Parathyroid adenoma (tissue), 2 donors: ENCODE results near the gene FANCL.
"Not testable (repeated sequence)": the region's sequence is repeated elsewhere in the genome, so short reads cannot be mapped to it uniquely, and the experiment has no call there.

Experiments
- H2AFZ ChIP-seq: fragments of 300-600 bp; sonication (generic); one replicate; pipeline ENCODE4 v1.7.0; 2017; ENCODE audit warnings: antibody characterized with exemption, mild to moderate bottlenecking
- H3K27ac ChIP-seq: fragments of 300-600 bp; sonication (generic); one replicate; pipeline ENCODE4 v1.7.0; 2017
- H3K27me3 ChIP-seq: fragments of 300-600 bp; sonication (generic); one replicate; pipeline ENCODE4 v1.7.0; 2017; ENCODE audit warnings: low read length; ENCODE audit not compliant: control insufficient read depth, insufficient read depth
- H3K36me3 ChIP-seq: fragments of 300-600 bp; sonication (generic); one replicate; pipeline ENCODE4 v1.7.0; 2017; ENCODE audit warnings: low read length; ENCODE audit not compliant: control insufficient read depth, insufficient read depth
- H3K4me1 ChIP-seq: fragments of 300-600 bp; sonication (generic); one replicate; pipeline ENCODE4 v1.7.0; 2017; ENCODE audit warnings: control low read depth
- H3K4me2 ChIP-seq: fragments of 300-600 bp; sonication (generic); one replicate; pipeline ENCODE4 v1.7.0; 2017; ENCODE audit warnings: low read length
- H3K4me3 ChIP-seq: fragments of 300-600 bp; sonication (generic); one replicate; pipeline ENCODE4 v1.7.0; 2017; ENCODE audit warnings: low read depth, low read length
- H3K79me2 ChIP-seq: fragments of 300-600 bp; sonication (generic); one replicate; pipeline ENCODE4 v1.7.0; 2017; ENCODE audit warnings: control low read depth
- H3K9ac ChIP-seq: fragments of 300-600 bp; sonication (generic); one replicate; pipeline ENCODE4 v1.7.0; 2017; ENCODE audit warnings: mild to moderate bottlenecking
- H3K9me3 ChIP-seq: fragments of 300-600 bp; sonication (generic); one replicate; pipeline ENCODE4 v1.7.0; 2017; ENCODE audit warnings: low read length; ENCODE audit not compliant: control insufficient read depth
- TF ChIP-seq, protein P1 (sequence below): fragments of 300-600 bp; sonication (generic); IDR thresholded peaks from one replicate; pipeline ENCODE4 v1.7.0; 2017; ENCODE audit warnings: antibody characterized with exemption, mild to moderate bottlenecking
- donor health status: primary hyperparathyroidism.

FANCL gene

DNA sequence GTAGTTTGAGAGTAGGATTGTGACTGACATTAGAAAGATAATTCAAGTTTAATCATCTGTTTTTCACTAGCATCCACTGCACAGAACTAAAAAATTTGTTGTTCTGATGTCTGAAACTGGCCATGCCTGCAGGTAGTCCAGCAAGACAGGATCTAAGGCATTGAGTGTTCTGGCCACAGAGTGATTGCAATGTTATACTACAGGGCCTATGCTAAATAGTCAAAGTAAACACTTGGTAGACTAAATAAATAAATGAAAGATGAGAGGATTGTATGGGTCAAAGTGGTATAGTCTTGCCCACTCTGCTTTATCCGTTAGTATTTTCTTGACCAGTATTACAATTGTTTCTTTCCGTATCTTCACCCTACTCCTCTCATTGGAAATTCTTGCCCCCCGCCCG, 27.6 kb upstream of the FANCL start:
- Histone ChIP-seq H3K9me3 (no peaks in the 10 kb centered on the region), H3K27me3 (no peaks in the 10 kb centered on the region), H3K4me2 (no peak overlapping the region), H3K9ac (no peak overlapping the region), H3K4me3 (no peak overlapping the region), H3K4me1 (no peaks in the 10 kb centered on the region), H2AFZ (no peak overlapping the region), H3K79me2 (no peaks in the 10 kb centered on the region), H3K36me3 (no peaks in the 10 kb centered on the region), H3K27ac (no peak overlapping the region)
- TF ChIP-seq, protein P1, sequence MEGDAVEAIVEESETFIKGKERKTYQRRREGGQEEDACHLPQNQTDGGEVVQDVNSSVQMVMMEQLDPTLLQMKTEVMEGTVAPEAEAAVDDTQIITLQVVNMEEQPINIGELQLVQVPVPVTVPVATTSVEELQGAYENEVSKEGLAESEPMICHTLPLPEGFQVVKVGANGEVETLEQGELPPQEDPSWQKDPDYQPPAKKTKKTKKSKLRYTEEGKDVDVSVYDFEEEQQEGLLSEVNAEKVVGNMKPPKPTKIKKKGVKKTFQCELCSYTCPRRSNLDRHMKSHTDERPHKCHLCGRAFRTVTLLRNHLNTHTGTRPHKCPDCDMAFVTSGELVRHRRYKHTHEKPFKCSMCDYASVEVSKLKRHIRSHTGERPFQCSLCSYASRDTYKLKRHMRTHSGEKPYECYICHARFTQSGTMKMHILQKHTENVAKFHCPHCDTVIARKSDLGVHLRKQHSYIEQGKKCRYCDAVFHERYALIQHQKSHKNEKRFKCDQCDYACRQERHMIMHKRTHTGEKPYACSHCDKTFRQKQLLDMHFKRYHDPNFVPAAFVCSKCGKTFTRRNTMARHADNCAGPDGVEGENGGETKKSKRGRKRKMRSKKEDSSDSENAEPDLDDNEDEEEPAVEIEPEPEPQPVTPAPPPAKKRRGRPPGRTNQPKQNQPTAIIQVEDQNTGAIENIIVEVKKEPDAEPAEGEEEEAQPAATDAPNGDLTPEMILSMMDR = no peak

DNA sequence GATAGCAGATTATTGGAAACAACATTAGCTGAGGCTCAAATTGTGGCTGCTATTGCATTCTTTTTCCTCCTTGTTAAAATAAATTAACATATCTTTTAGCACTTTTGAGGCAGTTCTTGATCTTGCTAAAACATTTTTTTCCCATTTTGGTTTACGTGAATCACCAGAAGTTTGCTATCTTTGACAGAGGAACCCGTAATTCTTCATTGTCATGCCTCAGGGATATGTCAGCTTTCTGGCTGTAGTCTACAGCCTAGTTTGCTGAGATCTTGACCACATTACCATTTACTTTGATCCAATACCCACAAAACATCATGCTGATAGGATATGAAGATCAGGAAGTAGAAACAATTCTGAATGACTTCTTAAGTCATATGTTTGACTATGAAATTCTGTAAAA, 25.1 kb upstream of the FANCL start:
- Histone ChIP-seq H3K4me1 (no peaks in the 10 kb centered on the region), H3K4me2 (no peak overlapping the region), H3K27ac (no peak overlapping the region), H3K79me2 (no peaks in the 10 kb centered on the region), H3K4me3 (no peak overlapping the region), H3K27me3 (no peaks in the 10 kb centered on the region), H3K9me3 (no peaks in the 10 kb centered on the region), H3K9ac (no peak overlapping the region), H2AFZ (no peak overlapping the region), H3K36me3 (no peaks in the 10 kb centered on the region)
- TF ChIP-seq, protein P1 = no peak

DNA sequence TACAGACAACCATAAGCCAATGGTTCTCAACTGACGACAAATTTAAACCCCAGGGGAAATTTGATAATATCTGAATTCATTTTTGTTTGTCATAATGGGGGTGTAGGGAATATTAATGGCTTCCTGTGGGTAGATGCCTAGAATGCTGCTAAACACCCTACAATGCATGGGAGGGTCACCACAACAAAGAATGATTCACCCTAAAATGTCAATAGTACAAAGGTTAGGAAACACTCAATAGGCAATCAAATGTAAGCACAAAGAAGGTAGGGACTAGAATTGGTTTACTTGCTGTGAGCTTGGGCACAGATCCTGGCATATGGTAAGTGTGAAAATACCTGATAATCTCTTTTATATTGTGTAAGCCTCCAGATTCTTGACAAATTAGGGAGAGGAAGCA, 20.1 kb upstream of the FANCL start:
- TF ChIP-seq, protein P1 = no peak
- no peak overlapping the region for H3K4me3 ChIP-seq
- H3K27me3 ChIP-seq = no peaks in the 10 kb centered on the region
- H3K4me2 ChIP-seq = no peak overlapping the region
- no peaks in the 10 kb centered on the region for H3K36me3 ChIP-seq
- H2AFZ ChIP-seq = no peak overlapping the region
- H3K9me3 ChIP-seq = no peaks in the 10 kb centered on the region
- H3K79me2 ChIP-seq = no peaks in the 10 kb centered on the region
- H3K4me1 ChIP-seq = no peaks in the 10 kb centered on the region
- H3K9ac ChIP-seq = no peak overlapping the region
- no peak overlapping the region for H3K27ac ChIP-seq

DNA sequence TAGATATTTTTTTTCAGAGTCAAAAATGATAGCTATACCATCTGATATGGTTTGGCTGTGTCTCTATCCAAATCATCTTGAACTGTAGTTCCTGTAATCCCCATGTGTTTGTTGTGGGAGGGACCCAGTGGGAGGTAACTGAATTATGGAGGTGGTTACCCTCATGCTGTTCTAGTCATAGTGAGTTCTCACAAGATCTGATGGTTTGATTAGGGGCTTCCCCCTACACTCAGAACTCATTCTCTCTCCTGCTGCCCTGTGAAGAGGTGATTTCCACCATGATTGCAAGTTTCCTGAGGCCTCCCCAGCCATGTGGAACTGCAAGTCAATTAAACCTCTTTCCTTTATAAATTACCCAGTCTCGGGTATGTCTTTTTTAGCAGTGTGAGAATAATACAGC, 17.3 kb upstream of the FANCL start:
- not testable (repeated sequence) for H3K79me2 ChIP-seq, H3K9me3 ChIP-seq, H3K4me1 ChIP-seq

DNA sequence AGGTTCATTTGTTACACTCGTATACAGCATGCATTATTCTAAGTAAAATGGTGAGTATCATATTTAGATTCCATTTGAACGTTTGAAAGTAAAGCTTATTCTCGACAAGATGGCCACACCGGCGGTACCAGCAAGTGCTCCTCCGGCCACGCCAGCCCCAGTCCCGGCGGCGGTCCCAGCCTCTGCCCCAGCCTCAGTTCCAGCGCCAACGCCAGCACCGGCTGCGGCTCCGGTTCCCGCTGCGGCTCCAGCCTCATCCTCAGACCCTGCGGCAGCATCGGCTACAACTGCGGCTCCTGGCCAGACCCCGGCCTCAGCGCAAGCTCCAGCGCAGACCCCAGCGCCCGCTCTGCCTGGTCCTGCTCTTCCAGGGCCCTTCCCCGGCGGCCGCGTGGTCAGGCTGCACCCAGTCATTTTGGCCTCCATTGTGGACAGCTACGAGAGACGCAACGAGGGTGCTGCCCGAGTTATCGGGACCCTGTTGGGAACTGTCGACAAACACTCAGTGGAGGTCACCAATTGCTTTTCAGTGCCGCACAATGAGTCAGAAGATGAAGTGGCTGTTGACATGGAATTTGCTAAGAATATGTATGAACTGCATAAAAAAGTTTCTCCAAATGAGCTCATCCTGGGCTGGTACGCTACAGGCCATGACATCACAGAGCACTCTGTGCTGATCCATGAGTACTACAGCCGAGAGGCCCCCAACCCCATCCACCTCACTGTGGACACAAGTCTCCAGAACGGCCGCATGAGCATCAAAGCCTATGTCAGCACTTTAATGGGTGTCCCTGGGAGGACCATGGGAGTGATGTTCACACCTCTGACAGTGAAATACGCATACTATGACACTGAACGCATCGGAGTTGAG, 10.4 kb upstream of the FANCL start:
- H3K9me3 ChIP-seq, H3K27me3 ChIP-seq, H2AFZ ChIP-seq, H3K9ac ChIP-seq, H3K4me3 ChIP-seq, H3K36me3 ChIP-seq, H3K79me2 ChIP-seq, H3K27ac ChIP-seq, H3K4me2 ChIP-seq, H3K4me1 ChIP-seq: not testable (repeated sequence)

More for the DNA sequence above, 17.3 kb upstream of the FANCL start:
- H3K9ac ChIP-seq, H3K27ac ChIP-seq, H3K36me3 ChIP-seq, H2AFZ ChIP-seq, H3K4me2 ChIP-seq, H3K4me3 ChIP-seq, H3K27me3 ChIP-seq: not testable (repeated sequence)

DNA sequence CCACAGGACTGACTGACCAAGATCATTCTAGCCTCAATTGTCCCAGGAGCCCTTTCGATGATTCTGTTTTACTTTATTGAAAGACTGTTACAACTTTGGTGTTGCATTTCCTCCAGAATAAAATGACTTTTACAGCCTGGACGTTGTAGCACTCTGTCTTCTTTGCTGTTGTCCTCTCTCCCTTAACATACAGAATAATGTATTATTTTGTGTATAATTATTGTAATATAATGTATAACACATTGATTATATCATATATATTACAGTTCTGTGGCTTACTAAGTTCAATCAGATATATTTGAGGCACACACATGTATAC, 380 bp upstream of the FANCL start:
- Histone ChIP-seq H3K4me2 (peak overlapping the region; percentile 71), H3K79me2 (no peaks in the 10 kb centered on the region), H3K36me3 (no peaks in the 10 kb centered on the region), H3K9ac (no peak overlapping the region), H3K4me3 (peak overlapping the region; percentile 91), H3K27me3 (no peaks in the 10 kb centered on the region), H3K9me3 (no peaks in the 10 kb centered on the region), H3K27ac (peak overlapping the region; percentile 72), H2AFZ (peak overlapping the region; percentile 99), H3K4me1 (no peaks in the 10 kb centered on the region)
- TF ChIP-seq, protein P1 = no peak
